ENCODE results near the gene VWA1. TPM values are rescaled to one million over a fixed set of nuclear protein-coding genes. Genes with fewer than 3 reads are reported as not detected.

Gene VWA1
- total RNA-seq, 4 donors from 2014 or later = 14.5 to 27.6 (median 19.8) TPM

- no peak for DNase-seq (ENCODE audit: low spot score in 2 of 2)
- Histone ChIP-seq H3K27ac (peak overlapping the region; percentile 92), H3K9me3 (no peaks in the 10 kb centered on the region), H3K4me1 (peaks cover 64% of the 10 kb centered on the region), H3K27me3 (peaks cover 14% of the 10 kb centered on the region), H3K36me3 (no peaks in the 10 kb centered on the region), H3K4me3 (no peak overlapping the region)
- WGBS = 75% methylated on average over 6 of the region's 6 CpGs
- TF ChIP-seq POLR2A (IDR thresholded peaks at IDR 0.05) (no peak), POLR2AphosphoS5 (IDR thresholded peaks at IDR 0.05) (no peak), EP300 (IDR thresholded peaks at IDR 0.05) (no peak), CTCF (IDR thresholded peaks at IDR 0.05) (no peak)
These were observed 5.8 kb upstream of the VWA1 start for GRCh38 chr1:1429671-1430073.

- Histone ChIP-seq H3K4me1 (peaks cover 71% of the 10 kb centered on the region), H3K4me3 (no peak overlapping the region), H3K27ac (peak overlapping the region; percentile 92), H3K9me3 (no peaks in the 10 kb centered on the region), H3K27me3 (peaks cover 14% of the 10 kb centered on the region), H3K36me3 (no peaks in the 10 kb centered on the region)
- DNase-seq (ENCODE audit: low spot score in 2 of 2) = no peak
- TF ChIP-seq POLR2A (IDR thresholded peaks at IDR 0.05) (no peak), EP300 (IDR thresholded peaks at IDR 0.05) (no peak), POLR2AphosphoS5 (IDR thresholded peaks at IDR 0.05) (no peak), CTCF (IDR thresholded peaks at IDR 0.05) (peak; percentile 8 to 11)
- 36% methylated on average over 18 of the region's 35 CpGs for WGBS
These were observed 5.1 kb upstream of the VWA1 start for GRCh38 chr1:1430114-1430982.

- Histone ChIP-seq H3K4me3 (no peak overlapping the region), H3K9me3 (no peaks in the 10 kb centered on the region), H3K27ac (peak overlapping the region; percentile 92), H3K27me3 (peaks cover 12% of the 10 kb centered on the region), H3K36me3 (no peaks in the 10 kb centered on the region), H3K4me1 (peaks cover 79% of the 10 kb centered on the region)
- 72% methylated on average over 10 of the region's 18 CpGs for WGBS
- DNase-seq (ENCODE audit: low spot score in 2 of 2) = no peak
- TF ChIP-seq POLR2A (IDR thresholded peaks at IDR 0.05) (no peak), CTCF (IDR thresholded peaks at IDR 0.05) (no peak), EP300 (IDR thresholded peaks at IDR 0.05) (no peak), POLR2AphosphoS5 (IDR thresholded peaks at IDR 0.05) (no peak)
These were observed 4.3 kb upstream of the VWA1 start for GRCh38 chr1:1430992-1431844.

GRCh38 chr1:1431845-1432273, 3.6 kb upstream of the VWA1 start:
- Histone ChIP-seq H3K9me3 (no peaks in the 10 kb centered on the region), H3K27me3 (peaks cover 7% of the 10 kb centered on the region), H3K4me3 (no peak overlapping the region), H3K4me1 (peaks cover 82% of the 10 kb centered on the region), H3K27ac (peak overlapping the region; percentile 92), H3K36me3 (no peaks in the 10 kb centered on the region)
- WGBS = 60% methylated on average over 3 of the region's 5 CpGs
- no peak for TF ChIP-seq EP300 (IDR thresholded peaks at IDR 0.05)
- no peak for TF ChIP-seq POLR2AphosphoS5 (IDR thresholded peaks at IDR 0.05)
- no peak for TF ChIP-seq POLR2A (IDR thresholded peaks at IDR 0.05)
- TF ChIP-seq CTCF (IDR thresholded peaks at IDR 0.05) = no peak
- DNase-seq (ENCODE audit: low spot score in 2 of 2) = peak in 1 of 2 donors; percentile 75

All from suprapubic skin (tissue), 4 donors.